GM12875 (cell line): ENCODE results near the gene ARHGEF39.

Experiments
- H3K4me3 ChIP-seq: one replicate; pipeline ENCODE4 v1.5.1; 2011; ENCODE audit warnings: low read depth, low read length, control low read depth
- CTCF ChIP-seq: IDR thresholded peaks from 2 replicates; pipeline ENCODE4 v1.5.1; 2011; ENCODE audit warnings: low read depth, mild to moderate bottlenecking, control low read depth, inconsistent platforms, low read length, moderate library complexity, borderline replicate concordance; ENCODE audit not compliant: insufficient read depth

ARHGEF39 gene

GRCh38 chr9:35673132-35674024 is 8.4 kb upstream of the ARHGEF39 start, which contains the start of gene CA9:
CA9 (plus strand) TSS chr9:35673928; CDS start chr9:35673960, 32 bp downstream.
- H3K4me3 ChIP-seq, result no peak within 1 kb of the TSS

GRCh38 chr9:35669331-35670145 is 4.5 kb upstream of the ARHGEF39 start:
- TF ChIP-seq CTCF, result no peak

More at GRCh38 chr9:35673132-35674024, 8.4 kb upstream of the ARHGEF39 start, which contains the start of gene CA9:
- TF ChIP-seq CTCF, result no peak

GRCh38 chr9:35667939-35668338 is 2.9 kb upstream of the ARHGEF39 start:
- TF ChIP-seq CTCF, result no peak
- H3K4me3 ChIP-seq, result no peak overlapping the region

More at GRCh38 chr9:35669331-35670145, 4.5 kb upstream of the ARHGEF39 start:
- H3K4me3 ChIP-seq, result no peak overlapping the region

- H3K4me3 ChIP-seq, result no peak overlapping the region
- no peak for TF ChIP-seq CTCF
Observed at GRCh38 chr9:35666549-35666948, 1.6 kb upstream of the ARHGEF39 start.

GRCh38 chr9:35666045-35666444 is 1.1 kb upstream of the ARHGEF39 start:
- no peak overlapping the region for H3K4me3 ChIP-seq
- TF ChIP-seq CTCF, result no peak

- TF ChIP-seq CTCF, result no peak
- peak overlapping the region; percentile 70 for H3K4me3 ChIP-seq
Observed at GRCh38 chr9:35665471-35665818, 450 bp upstream of the ARHGEF39 start.
